NT2/D1 (cell line): ENCODE results near the gene APOL6.

Experiments used
- DNase-seq: peaks from one replicate; pipeline ENCODE4 v3.0.0-alpha.2; 2011; ENCODE audit warnings: low read depth, low spot score
- H3K27me3 ChIP-seq: 2 replicates; pipeline ENCODE4 v1.6.0; 2011; ENCODE audit warnings: mild to moderate bottlenecking; ENCODE audit not compliant: insufficient read length, insufficient read depth
- H3K36me3 ChIP-seq: 2 replicates; pipeline ENCODE4 v1.6.1; 2011; ENCODE audit warnings: mild to moderate bottlenecking, low read length, mixed read lengths; ENCODE audit not compliant: insufficient read depth, insufficient read length
- H3K4me1 ChIP-seq: 2 replicates; pipeline ENCODE4 v1.5.1; 2011; ENCODE audit not compliant: insufficient read depth, insufficient read length
- H3K4me3 ChIP-seq: 2 replicates; pipeline ENCODE4 v1.5.1; 2011; ENCODE audit warnings: low read depth; ENCODE audit not compliant: insufficient read length
- H3K9ac ChIP-seq: 2 replicates; pipeline ENCODE4 v1.6.0; 2011; ENCODE audit warnings: low read depth; ENCODE audit not compliant: insufficient read length
- H3K9me3 ChIP-seq: 2 replicates; pipeline ENCODE4 v1.5.1; 2011; ENCODE audit warnings: mild to moderate bottlenecking, low read length; ENCODE audit not compliant: insufficient read depth
- SUZ12 ChIP-seq: IDR thresholded peaks from 2 replicates; pipeline ENCODE4 v1.6.1; 2011; ENCODE audit not compliant: insufficient read length, insufficient read depth; ENCODE audit errors: extremely low read depth
- YY1 ChIP-seq: IDR thresholded peaks from 2 replicates; pipeline ENCODE4 v1.6.1; 2011; ENCODE audit not compliant: insufficient read length, insufficient read depth
- ZNF274 ChIP-seq: IDR thresholded peaks from 2 replicates; pipeline ENCODE4 v1.6.1; 2011; ENCODE audit warnings: mild to moderate bottlenecking, low read depth, low read length

APOL6 gene, protein sequence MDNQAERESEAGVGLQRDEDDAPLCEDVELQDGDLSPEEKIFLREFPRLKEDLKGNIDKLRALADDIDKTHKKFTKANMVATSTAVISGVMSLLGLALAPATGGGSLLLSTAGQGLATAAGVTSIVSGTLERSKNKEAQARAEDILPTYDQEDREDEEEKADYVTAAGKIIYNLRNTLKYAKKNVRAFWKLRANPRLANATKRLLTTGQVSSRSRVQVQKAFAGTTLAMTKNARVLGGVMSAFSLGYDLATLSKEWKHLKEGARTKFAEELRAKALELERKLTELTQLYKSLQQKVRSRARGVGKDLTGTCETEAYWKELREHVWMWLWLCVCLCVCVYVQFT

DNA sequence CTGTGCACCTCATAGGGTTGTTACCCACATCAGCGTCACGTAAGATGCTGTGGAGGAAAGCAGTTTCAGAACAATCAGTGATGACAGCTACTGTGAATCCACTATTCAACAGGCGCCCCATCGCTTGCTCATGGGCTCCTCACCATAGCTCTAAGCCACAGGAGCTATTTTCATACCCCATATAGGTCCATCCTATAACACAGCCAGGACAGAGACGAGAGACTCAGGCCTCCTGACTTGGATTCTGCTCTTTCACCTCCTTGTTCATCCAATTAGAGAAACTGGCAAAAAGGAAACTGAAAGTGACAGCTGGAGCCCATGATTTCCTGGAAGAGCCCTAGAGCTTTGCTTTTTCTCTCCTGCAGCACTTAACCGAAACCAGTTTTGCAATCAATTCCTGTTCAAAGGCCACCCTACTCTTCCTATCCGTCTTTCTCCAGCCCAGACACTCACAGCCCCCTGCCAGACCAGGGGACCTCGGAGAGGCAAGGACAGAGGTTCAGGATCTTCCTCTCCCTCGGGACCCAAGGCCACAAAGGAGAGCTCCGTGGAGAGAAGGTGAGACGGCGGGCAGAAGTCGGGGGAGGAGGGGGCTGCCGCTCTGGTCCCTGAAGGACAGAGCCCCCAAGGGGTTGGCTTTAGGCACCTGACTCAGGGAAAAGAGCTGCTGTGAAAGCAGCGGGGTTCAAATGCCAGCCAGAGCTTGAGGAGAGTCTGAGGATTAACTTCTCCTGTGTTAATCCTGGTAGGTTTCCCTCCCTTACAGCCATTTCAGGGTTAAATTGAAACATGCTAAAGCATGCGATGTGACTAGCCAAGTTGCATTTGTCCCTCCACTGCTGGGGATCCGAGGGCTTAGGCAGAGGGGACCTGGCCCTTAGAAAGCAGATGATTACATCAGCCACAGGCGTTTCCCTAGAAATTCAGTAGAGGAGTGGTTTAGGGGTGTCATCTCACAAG is at the start of gene APOL6:
Gene APOL6 (plus strand): TSS at position 381 of the 960 bp plus-strand sequence. CDS start 7,980 bp downstream, outside the sequence.
- Histone ChIP-seq H3K9ac (no peak within 1 kb of the TSS), H3K27me3 (peaks cover 3% of the 10 kb centered on the region), H3K9me3 (no peaks in the 10 kb centered on the region), H3K4me3 (no peak within 1 kb of the TSS), H3K36me3 (no peaks in the 10 kb centered on the region), H3K4me1 (peaks cover 2% of the 10 kb centered on the region)
- TF ChIP-seq SUZ12 (no peak), YY1 (no peak), ZNF274 (no peak)
- no peak for DNase-seq

DNA sequence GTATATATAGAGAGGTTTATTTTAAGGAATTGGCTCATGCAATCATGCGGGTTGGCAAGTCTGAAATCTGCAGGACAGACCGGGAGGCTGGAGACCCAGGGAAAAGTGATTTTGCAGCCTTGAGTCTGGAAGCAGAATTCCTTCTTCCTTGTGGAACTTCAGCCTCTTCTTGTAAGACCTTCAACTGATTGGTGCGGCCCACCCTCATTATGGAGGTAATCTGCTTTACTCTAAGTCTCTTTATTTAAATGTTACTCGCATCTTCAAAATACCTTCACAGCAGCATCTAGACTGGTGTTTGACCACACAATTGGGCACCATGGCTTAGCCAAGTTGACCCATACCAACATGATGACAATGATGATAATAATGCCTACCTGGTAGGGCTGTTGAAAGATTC is 48.9 kb upstream of the APOL6 start:
- Histone ChIP-seq H3K36me3 (no peaks in the 10 kb centered on the region), H3K27me3 (no peaks in the 10 kb centered on the region), H3K9me3 (no peaks in the 10 kb centered on the region), H3K9ac (no peak overlapping the region), H3K4me1 (peaks cover under 1% of the 10 kb centered on the region), H3K4me3 (no peak overlapping the region)
- DNase-seq: no peak
- no peak for TF ChIP-seq ZNF274
- TF ChIP-seq YY1: no peak
- TF ChIP-seq SUZ12: no peak

DNA sequence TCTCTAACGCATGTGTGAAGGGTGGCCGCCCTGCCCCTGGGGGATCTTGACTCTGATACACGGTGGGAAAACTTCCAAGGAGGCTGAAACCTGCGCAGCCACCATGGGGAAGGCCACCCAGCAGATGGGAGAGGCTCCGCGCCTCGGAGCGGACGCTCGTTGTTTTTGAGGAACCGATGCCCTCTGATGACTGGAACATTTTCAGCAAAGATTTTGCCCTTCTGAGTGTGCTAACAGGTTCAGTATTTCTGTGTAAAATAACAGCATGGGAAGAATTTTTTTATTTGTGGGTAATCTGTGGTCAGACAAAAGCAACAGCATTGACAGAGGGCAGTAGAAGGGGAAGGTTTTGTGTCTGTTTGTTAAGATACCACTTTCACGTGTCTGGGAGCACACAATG is 47.8 kb upstream of the APOL6 start:
- Histone ChIP-seq H3K36me3 (no peaks in the 10 kb centered on the region), H3K27me3 (no peaks in the 10 kb centered on the region), H3K4me1 (no peaks in the 10 kb centered on the region), H3K9ac (no peak overlapping the region), H3K9me3 (no peaks in the 10 kb centered on the region), H3K4me3 (no peak overlapping the region)
- DNase-seq: no peak
- TF ChIP-seq ZNF274 (no peak), YY1 (no peak), SUZ12 (no peak)

DNA sequence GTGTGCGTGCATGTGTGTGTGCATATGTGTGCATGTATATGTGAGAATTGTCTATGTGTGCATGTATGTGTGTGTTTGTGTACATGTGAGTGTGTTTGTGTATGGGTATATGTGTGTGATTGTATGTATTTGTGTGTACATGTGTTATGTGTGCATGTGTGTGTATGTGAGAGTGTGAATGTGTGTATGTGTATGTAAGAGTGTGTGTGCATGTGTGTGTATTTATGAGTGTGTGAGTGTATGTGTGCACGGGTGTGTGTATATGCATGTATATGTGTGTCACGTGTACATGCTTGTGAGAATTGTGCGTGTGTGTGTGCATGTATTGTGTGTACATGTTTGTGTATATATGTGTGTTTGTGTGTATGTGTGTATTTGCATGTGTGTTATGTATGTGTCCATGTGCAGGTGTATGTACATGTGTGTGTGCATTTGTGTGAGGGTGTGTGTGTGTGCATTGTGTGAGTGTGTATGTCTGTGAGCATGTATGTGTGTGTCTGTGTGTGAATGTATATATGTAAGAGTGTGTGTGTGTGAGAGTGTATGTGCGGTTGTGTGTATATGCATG is 47.1 kb upstream of the APOL6 start:
- Histone ChIP-seq H3K4me1 (no peaks in the 10 kb centered on the region), H3K9me3 (no peaks in the 10 kb centered on the region), H3K27me3 (no peaks in the 10 kb centered on the region), H3K9ac (no peak overlapping the region), H3K4me3 (no peak overlapping the region), H3K36me3 (no peaks in the 10 kb centered on the region)
- DNase-seq: no peak
- TF ChIP-seq SUZ12: no peak
- no peak for TF ChIP-seq YY1
- no peak for TF ChIP-seq ZNF274

DNA sequence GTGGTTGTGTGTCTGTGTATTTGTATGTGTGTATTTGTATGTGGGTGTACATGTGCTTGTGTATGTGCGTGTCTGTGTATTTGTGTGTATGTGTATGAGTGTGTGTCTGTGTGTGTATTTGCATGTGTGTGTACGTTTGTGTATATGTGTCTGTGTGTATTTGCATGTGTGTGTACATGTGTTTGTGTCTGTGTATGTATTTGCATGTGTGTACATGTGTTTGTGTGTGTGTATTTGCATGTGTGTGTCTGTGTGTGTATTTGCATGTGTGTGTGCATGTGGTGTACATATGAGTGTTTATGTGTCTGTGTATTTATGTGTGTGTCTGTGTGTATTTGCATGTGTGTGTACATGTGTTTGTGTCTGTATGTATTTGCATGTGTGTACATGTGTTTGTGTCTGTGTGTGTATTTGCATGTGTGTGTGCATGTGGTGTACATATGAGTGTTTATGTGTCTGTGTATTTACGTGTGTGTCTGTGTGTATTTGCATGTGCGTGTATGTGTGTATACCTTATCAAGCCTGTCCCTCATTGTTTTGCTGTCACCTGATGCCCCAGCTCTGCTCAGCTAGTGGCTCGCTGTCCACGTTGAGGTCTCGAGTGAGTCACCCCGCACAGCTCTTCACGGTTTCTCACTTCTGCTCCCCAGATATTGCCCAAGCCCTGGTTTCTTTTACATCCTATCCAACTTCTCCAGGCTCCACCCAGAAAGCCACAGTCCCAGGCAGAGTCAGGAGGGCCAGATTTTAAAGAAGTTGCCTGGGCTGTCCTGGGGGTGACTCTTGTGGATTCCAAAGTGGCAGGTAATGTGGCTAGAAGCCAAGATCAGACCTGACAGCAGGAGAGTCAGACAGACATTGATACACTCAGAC is 46.3 kb upstream of the APOL6 start:
- Histone ChIP-seq H3K36me3 (no peaks in the 10 kb centered on the region), H3K27me3 (no peaks in the 10 kb centered on the region), H3K9me3 (no peaks in the 10 kb centered on the region), H3K4me3 (no peak overlapping the region), H3K9ac (no peak overlapping the region), H3K4me1 (no peaks in the 10 kb centered on the region)
- DNase-seq: no peak
- TF ChIP-seq SUZ12 (no peak), YY1 (no peak), ZNF274 (no peak)

DNA sequence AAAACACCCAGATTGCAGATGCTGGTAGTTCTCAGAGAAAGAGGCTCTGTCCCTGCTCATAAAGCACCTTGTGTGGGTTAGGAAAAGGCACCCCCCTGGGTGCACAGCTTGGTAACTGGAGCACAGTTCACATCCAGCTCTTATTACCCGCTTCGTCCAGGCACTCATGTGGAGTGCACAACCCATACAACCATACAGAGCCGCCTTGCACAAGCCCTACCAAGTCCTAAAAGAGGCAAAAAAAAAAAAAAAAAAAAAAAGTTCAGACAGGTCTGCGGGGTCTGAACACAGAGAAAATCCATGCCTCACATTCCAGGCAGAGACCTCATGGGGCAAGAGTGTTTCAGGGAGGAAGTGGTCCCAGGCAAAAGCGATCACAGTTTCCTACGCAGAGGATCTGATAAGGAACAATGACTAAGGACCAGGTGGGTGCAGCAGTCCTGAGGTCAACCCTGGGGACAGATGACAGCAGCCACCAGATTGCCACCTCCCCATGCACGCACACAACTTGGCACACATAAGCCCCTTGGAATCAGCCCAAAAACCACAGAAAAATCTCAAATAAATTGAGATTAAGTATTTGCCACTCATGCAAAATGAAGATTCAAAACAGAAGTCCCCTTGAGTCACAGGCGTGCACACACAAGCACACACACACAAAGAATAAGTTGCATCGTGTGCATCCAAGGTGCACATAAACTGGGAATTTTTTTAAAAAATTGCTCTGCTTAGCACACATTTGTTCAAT is 43.5 kb upstream of the APOL6 start:
- no peak for TF ChIP-seq SUZ12
- TF ChIP-seq ZNF274: no peak
- TF ChIP-seq YY1: no peak
- H3K4me1 ChIP-seq: no peaks in the 10 kb centered on the region
- no peak overlapping the region for H3K4me3 ChIP-seq
- H3K36me3 ChIP-seq: no peaks in the 10 kb centered on the region
- no peak overlapping the region for H3K9ac ChIP-seq
- H3K27me3 ChIP-seq: no peaks in the 10 kb centered on the region
- DNase-seq: no peak
- H3K9me3 ChIP-seq: no peaks in the 10 kb centered on the region
